Endothelial cell (in vitro differentiated cells): Measurements from ENCODE around the gene MPP4. TPM values are rescaled to one million over a fixed set of nuclear protein-coding genes. Genes with fewer than 3 reads are reported as not detected.

ENCODE experiments used
- DNase-seq: peaks from one replicate; pipeline ENCODE4 v3.0.0; 2021; ENCODE audit warnings: low spot score
- H3K27ac Mint-ChIP-seq: one replicate; pipeline ENCODE4 v1.8.0; 2021; ENCODE audit warnings: mixed read lengths, inconsistent platforms; ENCODE audit not compliant: unreplicated experiment
- H3K27me3 Mint-ChIP-seq: one replicate; pipeline ENCODE4 v1.8.0; 2021; ENCODE audit warnings: mild to moderate bottlenecking, moderate library complexity, mixed read lengths, inconsistent platforms; ENCODE audit not compliant: unreplicated experiment
- H3K36me3 Mint-ChIP-seq: one replicate; pipeline ENCODE4 v1.8.0; 2021; ENCODE audit warnings: mild to moderate bottlenecking, low read depth, mixed read lengths, inconsistent platforms; ENCODE audit not compliant: unreplicated experiment
- H3K4me1 Mint-ChIP-seq: one replicate; pipeline ENCODE4 v1.8.0; 2021; ENCODE audit warnings: mild to moderate bottlenecking, mixed read lengths, inconsistent platforms; ENCODE audit not compliant: unreplicated experiment
- H3K4me3 Mint-ChIP-seq: one replicate; pipeline ENCODE4 v1.8.0; 2021; ENCODE audit warnings: mild to moderate bottlenecking, mixed read lengths, inconsistent platforms; ENCODE audit not compliant: unreplicated experiment
- H3K9me3 Mint-ChIP-seq: one replicate; pipeline ENCODE4 v1.8.0; 2021; ENCODE audit warnings: mixed read lengths, inconsistent platforms; ENCODE audit not compliant: unreplicated experiment
- CTCF ChIP-seq: fragments of 200-600 bp; sonication (generic); IDR thresholded peaks from one replicate; pipeline ENCODE4 v1.5.0; 2021; ENCODE audit warnings: antibody characterized with exemption; ENCODE audit not compliant: unreplicated experiment
- total RNA-seq: library from RNA; stranded (reverse); fragmentation: NEBNext Ultra II Directional; extraction: Animal tissue kit (Norgen Biotek cat#: 25700); gene quantifications from one replicate; pipeline ENCODE4 v1.2.1, GENCODE V29; 2021; ENCODE audit not compliant: unreplicated experiment

The MPP4 gene
- total RNA-seq, 1 donor from 2014 or later: 0.13 TPM

GRCh38 chr2:201730651-201731285 is 32.3 kb upstream of the MPP4 start:
- Mint-ChIP-seq H3K4me3 (no peak overlapping the region), H3K36me3 (peaks cover 41% of the 10 kb centered on the region), H3K27ac (no peak overlapping the region), H3K4me1 (no peaks in the 10 kb centered on the region), H3K27me3 (no peaks in the 10 kb centered on the region), H3K9me3 (no peaks in the 10 kb centered on the region)
- TF ChIP-seq CTCF: no peak
- no peak for DNase-seq

GRCh38 chr2:201715459-201715858 is 17.0 kb upstream of the MPP4 start:
- no peak overlapping the region for H3K4me3 Mint-ChIP-seq
- no peak for TF ChIP-seq CTCF
- H3K27ac Mint-ChIP-seq: no peak overlapping the region
- no peak for DNase-seq
- no peaks in the 10 kb centered on the region for H3K9me3 Mint-ChIP-seq
- H3K36me3 Mint-ChIP-seq: peaks cover 31% of the 10 kb centered on the region
- H3K4me1 Mint-ChIP-seq: peaks cover 3% of the 10 kb centered on the region
- H3K27me3 Mint-ChIP-seq: no peaks in the 10 kb centered on the region

- Mint-ChIP-seq H3K27me3 (no peaks in the 10 kb centered on the region), H3K36me3 (peaks cover 23% of the 10 kb centered on the region), H3K4me3 (no peak overlapping the region), H3K4me1 (no peaks in the 10 kb centered on the region), H3K9me3 (no peaks in the 10 kb centered on the region), H3K27ac (no peak overlapping the region)
- no peak for TF ChIP-seq CTCF
- DNase-seq: no peak
Observed at GRCh38 chr2:201712726-201713125, 14.3 kb upstream of the MPP4 start.

- no peak overlapping the region for H3K4me3 Mint-ChIP-seq
- no peak overlapping the region for H3K27ac Mint-ChIP-seq
- no peak for TF ChIP-seq CTCF
- no peak for DNase-seq
- H3K27me3 Mint-ChIP-seq: no peaks in the 10 kb centered on the region
- H3K9me3 Mint-ChIP-seq: no peaks in the 10 kb centered on the region
- H3K4me1 Mint-ChIP-seq: no peaks in the 10 kb centered on the region
- H3K36me3 Mint-ChIP-seq: peaks cover 14% of the 10 kb centered on the region
Observed at GRCh38 chr2:201709747-201710146, 11.3 kb upstream of the MPP4 start.

- H3K27me3 Mint-ChIP-seq: no peaks in the 10 kb centered on the region
- H3K27ac Mint-ChIP-seq: no peak overlapping the region
- no peak overlapping the region for H3K4me3 Mint-ChIP-seq
- no peak for DNase-seq
- no peaks in the 10 kb centered on the region for H3K4me1 Mint-ChIP-seq
- H3K36me3 Mint-ChIP-seq: peaks cover 8% of the 10 kb centered on the region
- no peaks in the 10 kb centered on the region for H3K9me3 Mint-ChIP-seq
- TF ChIP-seq CTCF: no peak
Observed at GRCh38 chr2:201709049-201709448, 10.6 kb upstream of the MPP4 start.
